ENCODE data around the gene CCKAR. TPM values are rescaled to one million over a fixed set of nuclear protein-coding genes. Genes with fewer than 3 reads are reported as not detected.
"Not testable (repeated sequence)": the region's sequence is repeated elsewhere in the genome, so short reads cannot be mapped to it uniquely, and the experiment has no call there.

CCKAR gene
- total RNA-seq, 4 donors from 2014 or later, result not detected

DNA sequence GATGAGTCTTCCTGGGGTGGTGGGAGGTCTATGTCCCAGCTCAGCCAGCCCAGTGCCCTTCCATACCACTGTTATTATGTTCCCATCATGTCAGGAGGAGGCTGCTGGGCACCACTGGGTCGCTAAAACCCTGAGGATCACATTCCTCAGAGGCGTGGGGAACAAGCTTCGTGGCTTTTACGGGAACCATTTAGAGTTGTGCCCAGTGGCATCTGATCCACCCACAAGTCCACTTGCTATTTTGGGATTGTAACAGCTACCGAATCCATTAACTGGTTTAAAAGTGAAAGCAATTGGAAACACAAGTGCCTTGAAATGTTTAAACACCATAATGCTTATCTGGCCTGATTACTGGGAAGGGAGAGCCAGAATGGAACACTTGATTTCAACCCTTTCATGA, 13.1 kb upstream of the CCKAR start:
- Histone ChIP-seq H3K4me1 (no peaks in the 10 kb centered on the region), H3K9me3 (no peaks in the 10 kb centered on the region), H3K27me3 (no peaks in the 10 kb centered on the region), H3K36me3 (no peaks in the 10 kb centered on the region), H3K27ac (no peak overlapping the region), H3K4me3 (no peak overlapping the region)
- TF ChIP-seq POLR2AphosphoS5 (IDR thresholded peaks at IDR 0.05), result no peak
- no peak for TF ChIP-seq EP300 (IDR thresholded peaks at IDR 0.05)
- TF ChIP-seq, protein P1, sequence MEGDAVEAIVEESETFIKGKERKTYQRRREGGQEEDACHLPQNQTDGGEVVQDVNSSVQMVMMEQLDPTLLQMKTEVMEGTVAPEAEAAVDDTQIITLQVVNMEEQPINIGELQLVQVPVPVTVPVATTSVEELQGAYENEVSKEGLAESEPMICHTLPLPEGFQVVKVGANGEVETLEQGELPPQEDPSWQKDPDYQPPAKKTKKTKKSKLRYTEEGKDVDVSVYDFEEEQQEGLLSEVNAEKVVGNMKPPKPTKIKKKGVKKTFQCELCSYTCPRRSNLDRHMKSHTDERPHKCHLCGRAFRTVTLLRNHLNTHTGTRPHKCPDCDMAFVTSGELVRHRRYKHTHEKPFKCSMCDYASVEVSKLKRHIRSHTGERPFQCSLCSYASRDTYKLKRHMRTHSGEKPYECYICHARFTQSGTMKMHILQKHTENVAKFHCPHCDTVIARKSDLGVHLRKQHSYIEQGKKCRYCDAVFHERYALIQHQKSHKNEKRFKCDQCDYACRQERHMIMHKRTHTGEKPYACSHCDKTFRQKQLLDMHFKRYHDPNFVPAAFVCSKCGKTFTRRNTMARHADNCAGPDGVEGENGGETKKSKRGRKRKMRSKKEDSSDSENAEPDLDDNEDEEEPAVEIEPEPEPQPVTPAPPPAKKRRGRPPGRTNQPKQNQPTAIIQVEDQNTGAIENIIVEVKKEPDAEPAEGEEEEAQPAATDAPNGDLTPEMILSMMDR (IDR thresholded peaks at IDR 0.05), result no peak
- no peak for TF ChIP-seq POLR2A (IDR thresholded peaks at IDR 0.05)
- DNase-seq (ENCODE audit: low spot score in 2 of 2), result no peak
- WGBS, result 24% methylated on average over 1 of the region's 5 CpGs

DNA sequence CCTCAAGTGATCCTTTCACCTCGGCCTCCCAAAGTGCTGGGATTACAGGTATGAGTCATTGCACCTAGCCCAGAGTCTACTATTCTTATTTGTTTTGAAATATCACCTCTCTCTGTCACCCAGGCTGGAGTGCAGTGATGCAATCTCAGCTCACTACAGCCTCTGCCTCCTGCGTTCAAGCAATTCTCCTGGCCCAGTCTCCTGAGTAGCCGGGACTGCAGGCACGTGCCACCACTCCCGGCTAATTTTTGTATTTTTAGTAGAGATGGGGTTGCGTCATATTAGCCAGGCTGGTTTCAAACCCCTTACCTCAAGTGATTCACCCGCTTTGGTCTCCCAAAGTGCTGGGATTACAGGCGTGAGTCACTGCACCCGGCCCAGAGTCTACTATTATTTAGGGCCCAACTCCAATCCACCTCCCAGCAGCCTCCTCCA, 10.3 kb upstream of the CCKAR start:
- not testable (repeated sequence) for DNase-seq (ENCODE audit: low spot score in 2 of 2)
- 89% methylated on average over 9 of the region's 9 CpGs for WGBS

DNA sequence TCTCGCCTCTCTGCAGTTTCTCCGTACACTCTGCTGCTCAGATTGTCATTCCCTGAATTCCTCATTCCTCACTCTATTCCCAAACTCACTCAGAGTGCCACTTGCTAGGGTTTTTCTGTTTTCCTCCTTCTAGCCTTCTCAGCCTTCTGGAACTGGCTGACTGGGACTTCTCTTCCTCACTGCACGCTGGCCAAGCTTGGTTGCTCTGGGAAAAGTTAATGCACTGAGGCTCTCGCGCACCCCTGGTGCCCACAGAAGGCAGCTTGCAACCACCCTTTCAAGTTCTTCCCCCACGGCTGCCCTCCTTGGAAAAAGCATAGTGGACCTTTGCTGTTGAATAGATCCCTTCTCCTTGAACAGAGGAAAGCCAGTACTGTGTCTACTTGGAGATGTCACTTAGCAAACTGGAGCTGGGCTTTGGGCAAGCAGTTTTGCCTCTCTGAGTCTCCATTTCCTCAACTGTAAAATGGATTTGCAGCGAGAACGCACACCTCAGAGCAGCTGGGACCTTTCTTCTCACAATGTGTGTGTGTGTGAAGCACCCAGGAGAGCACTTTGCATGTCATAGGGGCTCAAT, 6.0 kb upstream of the CCKAR start:
- no peak for DNase-seq (ENCODE audit: low spot score in 2 of 2)
- 64% methylated on average over 8 of the region's 8 CpGs for WGBS
- TF ChIP-seq, protein P1 (IDR thresholded peaks at IDR 0.05), result no peak
- TF ChIP-seq EP300 (IDR thresholded peaks at IDR 0.05), result no peak
- TF ChIP-seq POLR2AphosphoS5 (IDR thresholded peaks at IDR 0.05), result no peak
- no peak for TF ChIP-seq POLR2A (IDR thresholded peaks at IDR 0.05)
- no peak overlapping the region for H3K27ac ChIP-seq
- no peaks in the 10 kb centered on the region for H3K36me3 ChIP-seq
- H3K27me3 ChIP-seq, result no peaks in the 10 kb centered on the region
- no peak overlapping the region for H3K4me3 ChIP-seq
- no peaks in the 10 kb centered on the region for H3K9me3 ChIP-seq
- H3K4me1 ChIP-seq, result no peaks in the 10 kb centered on the region

More for the DNA sequence above, 10.3 kb upstream of the CCKAR start:
- not testable (repeated sequence) for H3K36me3 ChIP-seq, H3K27me3 ChIP-seq, H3K27ac ChIP-seq, H3K9me3 ChIP-seq, H3K4me1 ChIP-seq, H3K4me3 ChIP-seq

DNA sequence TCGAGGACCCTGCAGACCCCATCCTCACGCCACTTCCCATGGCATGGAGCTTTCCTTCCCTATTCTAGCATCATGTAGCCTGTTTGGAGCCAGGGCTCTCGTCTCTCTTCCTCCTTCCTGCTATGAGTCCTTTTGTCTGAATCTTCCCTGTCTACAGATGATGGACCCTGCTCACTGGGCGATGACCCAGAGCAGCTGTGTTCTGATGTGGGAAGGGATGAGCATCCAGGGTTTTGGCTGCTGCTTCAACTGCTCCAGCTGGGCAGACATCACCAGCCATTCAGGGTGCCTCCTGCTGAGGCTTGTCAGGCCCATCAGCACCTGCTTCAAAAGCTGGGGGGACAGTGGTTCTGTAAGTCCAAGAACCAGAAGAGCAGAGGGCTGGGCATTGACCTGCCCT, 3.2 kb upstream of the CCKAR start:
- H3K9me3 ChIP-seq, result no peaks in the 10 kb centered on the region
- no peaks in the 10 kb centered on the region for H3K36me3 ChIP-seq
- H3K4me1 ChIP-seq, result no peaks in the 10 kb centered on the region
- WGBS, result 93% methylated on average over 4 of the region's 4 CpGs
- H3K4me3 ChIP-seq, result no peak overlapping the region
- H3K27me3 ChIP-seq, result no peaks in the 10 kb centered on the region
- no peak for DNase-seq (ENCODE audit: low spot score in 2 of 2)
- no peak overlapping the region for H3K27ac ChIP-seq
- TF ChIP-seq POLR2AphosphoS5 (IDR thresholded peaks at IDR 0.05), result no peak
- TF ChIP-seq, protein P1 (IDR thresholded peaks at IDR 0.05), result no peak
- no peak for TF ChIP-seq POLR2A (IDR thresholded peaks at IDR 0.05)
- TF ChIP-seq EP300 (IDR thresholded peaks at IDR 0.05), result no peak

DNA sequence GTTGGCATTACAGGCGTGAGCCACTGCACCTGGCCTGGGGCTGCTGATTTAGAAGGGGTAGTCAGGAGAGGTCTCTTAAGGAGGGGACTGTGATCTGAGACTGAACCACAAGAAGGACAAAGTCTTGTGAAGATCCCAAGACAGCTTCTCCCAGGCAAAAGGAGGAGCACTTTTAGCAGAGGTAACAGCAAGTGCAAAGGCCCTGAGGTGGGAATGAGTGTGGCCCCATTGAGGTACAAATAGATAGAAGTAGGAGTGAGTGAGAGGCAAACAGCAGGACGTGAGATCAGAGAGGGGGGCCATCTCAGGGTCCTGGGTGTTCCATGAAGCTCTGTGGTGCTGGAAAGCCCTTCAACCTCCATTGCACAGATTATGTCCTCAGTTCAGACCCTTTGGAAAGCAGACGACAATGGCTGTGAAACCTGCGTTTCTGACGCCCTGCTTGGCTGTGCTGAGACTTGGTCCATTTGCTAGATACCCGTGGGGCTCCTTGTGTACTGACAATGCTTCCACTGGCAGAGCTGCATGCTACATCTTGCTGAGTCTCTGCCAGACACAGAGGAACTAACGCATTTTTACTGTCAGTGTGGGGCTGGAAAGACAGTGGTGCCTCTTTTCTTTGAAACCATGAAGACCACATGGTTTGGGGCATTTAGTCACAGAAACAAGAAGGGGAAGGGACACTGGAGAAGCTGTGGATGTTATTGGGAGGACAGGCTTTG, 1.3 kb upstream of the CCKAR start:
- 58% methylated on average over 7 of the region's 7 CpGs for WGBS
- H3K27me3 ChIP-seq, result no peaks in the 10 kb centered on the region
- TF ChIP-seq POLR2A (IDR thresholded peaks at IDR 0.05) (no peak), EP300 (IDR thresholded peaks at IDR 0.05) (no peak), POLR2AphosphoS5 (IDR thresholded peaks at IDR 0.05) (no peak)
- TF ChIP-seq, protein P1 (IDR thresholded peaks at IDR 0.05), result no peak
- no peaks in the 10 kb centered on the region for H3K9me3 ChIP-seq
- H3K36me3 ChIP-seq, result no peaks in the 10 kb centered on the region
- no peak for DNase-seq (ENCODE audit: low spot score in 2 of 2)
- no peak overlapping the region for H3K27ac ChIP-seq
- H3K4me1 ChIP-seq, result no peaks in the 10 kb centered on the region
- H3K4me3 ChIP-seq, result no peak overlapping the region

Data from suprapubic skin (tissue), 4 donors.